Mesendoderm (in vitro differentiated cells): ENCODE data around the gene ZNF410.
A peak's percentile ranks its signal among the peaks of the same experiment; 100 is the strongest.
"Not testable (repeated sequence)": the region's sequence is repeated elsewhere in the genome, so short reads cannot be mapped to it uniquely, and the experiment has no call there.

Experiments used
- DNase-seq: peaks from one replicate; pipeline ENCODE4 v3.0.0; 2013
- H2AK5ac ChIP-seq: 2 replicates; pipeline ENCODE4 v1.6.1; 2013; ENCODE audit warnings: low read length, inconsistent platforms
- H2BK120ac ChIP-seq: 2 replicates; pipeline ENCODE4 v1.6.1; 2013; ENCODE audit warnings: low read depth, mild to moderate bottlenecking, low read length, moderate library complexity, mixed read lengths
- H2BK15ac ChIP-seq: replicated peaks from 2 replicates; pipeline ENCODE4 v1.6.1; 2013; ENCODE audit warnings: low read depth, mild to moderate bottlenecking, moderate library complexity
- H2BK5ac ChIP-seq: 2 replicates; pipeline ENCODE4 v1.6.1; 2013; ENCODE audit warnings: low read length, inconsistent platforms
- H3K18ac ChIP-seq: 2 replicates; pipeline ENCODE4 v1.6.1; 2013; ENCODE audit warnings: mild to moderate bottlenecking, low read length, mixed read lengths
- H3K23ac ChIP-seq: one replicate; pipeline ENCODE4 v1.6.1; 2013; ENCODE audit warnings: low read length
- H3K27ac ChIP-seq: 2 replicates; pipeline ENCODE4 v1.5.1; 2013; ENCODE audit warnings: low read depth, mild to moderate bottlenecking, inconsistent platforms, low read length, moderate library complexity
- H3K27me3 ChIP-seq: 2 replicates; pipeline ENCODE4 v1.6.1; 2013; ENCODE audit warnings: low read length, control low read depth, mild to moderate bottlenecking, inconsistent platforms; ENCODE audit not compliant: insufficient read depth, poor library complexity
- H3K36me3 ChIP-seq: 2 replicates; pipeline ENCODE4 v1.6.1; 2013; ENCODE audit warnings: low read length, inconsistent platforms; ENCODE audit not compliant: control insufficient read depth, insufficient read depth
- H3K4ac ChIP-seq: one replicate; pipeline ENCODE4 v1.6.1; 2013; ENCODE audit warnings: low read depth, mild to moderate bottlenecking, low read length, moderate library complexity
- H3K4me1 ChIP-seq: 2 replicates; pipeline ENCODE4 v1.6.1; 2013; ENCODE audit warnings: low read depth, low read length, inconsistent platforms; ENCODE audit not compliant: control insufficient read depth
- H3K4me2 ChIP-seq: 2 replicates; pipeline ENCODE4 v1.6.1; 2013; ENCODE audit warnings: low read length
- H3K4me3 ChIP-seq: 2 replicates; pipeline ENCODE4 v1.5.1; 2013; ENCODE audit warnings: mild to moderate bottlenecking, low read length
- H3K56ac ChIP-seq: one replicate; pipeline ENCODE4 v1.6.1; 2013; ENCODE audit warnings: low read length
- H3K79me1 ChIP-seq: 2 replicates; pipeline ENCODE4 v1.6.1; 2013; ENCODE audit warnings: low read length, inconsistent platforms
- H3K79me2 ChIP-seq: 2 replicates; pipeline ENCODE4 v1.6.1; 2013; ENCODE audit warnings: mild to moderate bottlenecking, low read length; ENCODE audit not compliant: control insufficient read depth, insufficient read depth
- H3K9ac ChIP-seq: 2 replicates; pipeline ENCODE4 v1.6.1; 2013; ENCODE audit warnings: low read length, inconsistent platforms
- H4K5ac ChIP-seq: one replicate; pipeline ENCODE4 v1.6.1; 2013; ENCODE audit warnings: low read length
- H4K8ac ChIP-seq: one replicate; pipeline ENCODE4 v1.6.1; 2013; ENCODE audit warnings: low read depth, mild to moderate bottlenecking, control low read depth, low read length, moderate library complexity
- WGBS: extraction: QIAGEN DNeasy Blood & Tissue Kit; methylation state at CpG from one replicate; pipeline ENCODE4 v1.1.7; 2013; ENCODE audit warnings: low lambda C conversion rate, missing lambda C conversion rate; ENCODE audit not compliant: insufficient coverage; ENCODE audit errors: extremely low coverage; 5-methylcytosine and 5-hydroxymethylcytosine counted together

Gene ZNF410

DNA sequence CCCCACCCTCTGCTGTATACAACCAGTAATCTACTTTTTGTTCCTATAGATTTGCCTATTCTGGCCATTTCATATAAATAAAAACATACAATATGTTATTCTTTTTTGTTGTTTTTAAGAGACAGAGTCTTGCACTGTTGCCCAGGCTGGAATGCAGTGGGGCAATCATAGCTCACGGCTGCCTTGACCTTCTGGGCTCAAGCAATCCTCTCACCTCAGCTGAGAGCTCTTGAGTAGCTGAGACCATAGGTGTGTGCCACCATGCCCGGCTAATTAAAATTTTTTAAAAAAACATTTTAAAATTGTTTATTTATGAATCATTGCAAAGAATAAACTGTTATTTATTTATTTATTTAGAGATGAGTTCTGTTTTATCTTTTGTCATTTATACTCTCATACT, 23.4 kb upstream of the ZNF410 start:
- no peak overlapping the region for H3K18ac ChIP-seq
- no CpG with 5 or more reads among the region's 2 CpGs for WGBS
- H3K4ac ChIP-seq: no peak overlapping the region
- no peak for DNase-seq
- no peaks in the 10 kb centered on the region for H3K27me3 ChIP-seq
- no peak overlapping the region for H3K56ac ChIP-seq
- no peaks in the 10 kb centered on the region for H3K4me1 ChIP-seq
- no peaks in the 10 kb centered on the region for H3K36me3 ChIP-seq
- no peaks in the 10 kb centered on the region for H3K79me1 ChIP-seq
- H3K4me3 ChIP-seq: no peak overlapping the region
- H2BK15ac ChIP-seq: no peak overlapping the region
- H4K5ac ChIP-seq: no peak overlapping the region
- no peak overlapping the region for H2AK5ac ChIP-seq
- no peak overlapping the region for H3K9ac ChIP-seq
- no peak overlapping the region for H3K27ac ChIP-seq
- H2BK5ac ChIP-seq: no peak overlapping the region
- no peak overlapping the region for H4K8ac ChIP-seq
- H3K79me2 ChIP-seq: no peaks in the 10 kb centered on the region
- no peak overlapping the region for H3K23ac ChIP-seq
- no peak overlapping the region for H3K4me2 ChIP-seq
- H2BK120ac ChIP-seq: no peak overlapping the region

- no peak for DNase-seq
- no peak overlapping the region for H3K4me3 ChIP-seq
- no peak overlapping the region for H2BK15ac ChIP-seq
- no peak overlapping the region for H2BK5ac ChIP-seq
- no peaks in the 10 kb centered on the region for H3K36me3 ChIP-seq
- no peak overlapping the region for H2BK120ac ChIP-seq
- no peaks in the 10 kb centered on the region for H3K4me1 ChIP-seq
- H3K18ac ChIP-seq: no peak overlapping the region
- no peaks in the 10 kb centered on the region for H3K79me1 ChIP-seq
- H3K56ac ChIP-seq: no peak overlapping the region
- H3K4ac ChIP-seq: no peak overlapping the region
- H3K4me2 ChIP-seq: no peak overlapping the region
- no peak overlapping the region for H3K9ac ChIP-seq
- H3K27me3 ChIP-seq: no peaks in the 10 kb centered on the region
- H3K27ac ChIP-seq: no peak overlapping the region
- no peaks in the 10 kb centered on the region for H3K79me2 ChIP-seq
- no CpG with 5 or more reads among the region's 8 CpGs for WGBS
- no peak overlapping the region for H2AK5ac ChIP-seq
- H3K23ac ChIP-seq: no peak overlapping the region
- no peak overlapping the region for H4K5ac ChIP-seq
- no peak overlapping the region for H4K8ac ChIP-seq
Measured at GRCh38 chr14:73865534-73866113, 21.0 kb upstream of the ZNF410 start.

- DNase-seq, H2AK5ac ChIP-seq, H3K18ac ChIP-seq, H3K79me1 ChIP-seq, H3K4me2 ChIP-seq, H3K36me3 ChIP-seq, H3K4me1 ChIP-seq, H3K23ac ChIP-seq, H2BK120ac ChIP-seq, H3K4ac ChIP-seq, H2BK15ac ChIP-seq, H3K9ac ChIP-seq, H2BK5ac ChIP-seq, H3K56ac ChIP-seq, H3K4me3 ChIP-seq, H4K5ac ChIP-seq, H3K79me2 ChIP-seq, H4K8ac ChIP-seq, H3K27me3 ChIP-seq, H3K27ac ChIP-seq: not testable (repeated sequence)
- no CpG with 5 or more reads among the region's 11 CpGs for WGBS
Measured at GRCh38 chr14:73869754-73870153, 16.9 kb upstream of the ZNF410 start.

DNA sequence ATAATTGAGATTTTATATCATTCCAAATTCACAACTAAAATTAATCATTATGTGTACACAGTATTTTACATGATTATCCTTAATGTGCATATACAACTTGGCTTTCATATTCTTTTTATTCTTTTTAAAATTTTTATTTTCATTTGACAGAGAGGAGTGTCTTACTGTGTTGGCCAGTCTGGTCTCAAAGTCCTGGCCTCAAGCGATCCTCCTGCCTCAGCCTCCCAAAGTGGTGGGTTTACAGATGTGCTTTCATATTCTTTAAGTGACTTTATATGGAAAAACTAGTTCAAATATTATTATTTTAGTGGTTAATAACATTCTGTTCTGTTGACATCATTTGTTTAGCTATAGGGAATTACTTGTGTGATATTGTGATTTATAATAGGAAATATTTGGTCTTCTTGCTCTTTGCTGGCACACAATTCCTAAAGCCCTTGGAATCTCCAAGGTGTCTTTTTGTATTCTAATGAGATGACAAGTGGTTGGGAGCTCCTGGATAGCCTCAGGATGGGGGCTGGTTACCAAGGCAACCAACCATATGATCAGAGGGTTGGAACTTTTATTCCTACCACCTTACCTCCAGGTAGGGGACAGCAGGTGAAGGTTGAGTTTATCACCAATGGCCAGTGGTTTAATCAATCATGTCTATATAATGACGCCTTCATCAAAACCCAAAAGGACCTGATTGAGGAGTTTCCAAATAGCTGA, 16.0 kb upstream of the ZNF410 start:
- H3K4me2 ChIP-seq: no peak overlapping the region
- no peaks in the 10 kb centered on the region for H3K27me3 ChIP-seq
- no peak overlapping the region for H3K9ac ChIP-seq
- H2BK5ac ChIP-seq: no peak overlapping the region
- no peak overlapping the region for H4K5ac ChIP-seq
- H3K36me3 ChIP-seq: no peaks in the 10 kb centered on the region
- H3K56ac ChIP-seq: no peak overlapping the region
- no peak overlapping the region for H2AK5ac ChIP-seq
- no peak overlapping the region for H3K4ac ChIP-seq
- H4K8ac ChIP-seq: no peak overlapping the region
- no peak overlapping the region for H3K4me3 ChIP-seq
- H3K27ac ChIP-seq: no peak overlapping the region
- no CpG with 5 or more reads among the region's 2 CpGs for WGBS
- H3K79me2 ChIP-seq: no peaks in the 10 kb centered on the region
- H3K79me1 ChIP-seq: no peaks in the 10 kb centered on the region
- peak; percentile 92 for DNase-seq
- H3K18ac ChIP-seq: no peak overlapping the region
- H3K4me1 ChIP-seq: no peaks in the 10 kb centered on the region
- H2BK15ac ChIP-seq: no peak overlapping the region
- H3K23ac ChIP-seq: no peak overlapping the region
- H2BK120ac ChIP-seq: no peak overlapping the region

GRCh38 chr14:73873660-73874059, 13.0 kb upstream of the ZNF410 start:
- H4K8ac ChIP-seq: no peak overlapping the region

GRCh38 chr14:73877790-73878189, 8.9 kb upstream of the ZNF410 start:
- Histone ChIP-seq H3K9ac (no peak overlapping the region), H4K5ac (no peak overlapping the region), H2BK15ac (no peak overlapping the region), H2BK5ac (no peak overlapping the region), H3K4ac (no peak overlapping the region), H3K79me1 (no peaks in the 10 kb centered on the region), H3K27me3 (no peaks in the 10 kb centered on the region), H2BK120ac (no peak overlapping the region), H3K4me3 (no peak overlapping the region), H3K4me1 (no peaks in the 10 kb centered on the region), H3K56ac (no peak overlapping the region), H2AK5ac (no peak overlapping the region), H3K27ac (no peak overlapping the region), H3K79me2 (no peaks in the 10 kb centered on the region), H3K23ac (no peak overlapping the region), H3K4me2 (no peak overlapping the region), H3K18ac (no peak overlapping the region), H3K36me3 (no peaks in the 10 kb centered on the region), H4K8ac (no peak overlapping the region)
- WGBS: no CpG with 5 or more reads among the region's 3 CpGs
- DNase-seq: no peak

More at GRCh38 chr14:73873660-73874059, 13.0 kb upstream of the ZNF410 start:
- H3K27me3 ChIP-seq: no peaks in the 10 kb centered on the region
- no peak overlapping the region for H3K18ac ChIP-seq
- no peak overlapping the region for H3K23ac ChIP-seq
- no peak overlapping the region for H2BK120ac ChIP-seq
- WGBS: no CpG with 5 or more reads among the region's 3 CpGs
- H4K5ac ChIP-seq: no peak overlapping the region
- H3K27ac ChIP-seq: no peak overlapping the region
- no peaks in the 10 kb centered on the region for H3K36me3 ChIP-seq
- no peak overlapping the region for H3K4me3 ChIP-seq
- no peaks in the 10 kb centered on the region for H3K79me2 ChIP-seq
- no peak overlapping the region for H2AK5ac ChIP-seq
- no peaks in the 10 kb centered on the region for H3K79me1 ChIP-seq
- H3K4me1 ChIP-seq: no peaks in the 10 kb centered on the region
- no peak for DNase-seq
- H3K4me2 ChIP-seq: no peak overlapping the region
- H3K56ac ChIP-seq: no peak overlapping the region
- no peak overlapping the region for H2BK15ac ChIP-seq
- no peak overlapping the region for H3K9ac ChIP-seq
- no peak overlapping the region for H2BK5ac ChIP-seq
- H3K4ac ChIP-seq: no peak overlapping the region
